AG09319 (cell line): ENCODE measurements around the gene ZNF432.
"Not testable (repeated sequence)": the region's sequence is repeated elsewhere in the genome, so short reads cannot be mapped to it uniquely, and the experiment has no call there.

Experiments used
- DNase-seq: peaks from one replicate; pipeline ENCODE4 v3.0.0-alpha.2; 2010; ENCODE audit warnings: low read depth; ENCODE audit errors: extremely low read depth
- CTCF ChIP-seq: IDR thresholded peaks from 2 replicates; pipeline ENCODE4 v1.5.1; 2011; ENCODE audit warnings: low read depth, mild to moderate bottlenecking, inconsistent platforms, low read length, moderate library complexity

The ZNF432 gene

GRCh38 chr19:52048555-52049501, at the start of gene ZNF432:
TSS of gene ZNF432 (minus strand) at chr19:52048838. CDS start at chr19:52046868, 1,970 bp downstream.
- DNase-seq: peak; percentile 77
- TF ChIP-seq CTCF: no peak

GRCh38 chr19:52096416-52096815, 47.8 kb upstream of the ZNF432 start:
- not testable (repeated sequence) for DNase-seq

DNA sequence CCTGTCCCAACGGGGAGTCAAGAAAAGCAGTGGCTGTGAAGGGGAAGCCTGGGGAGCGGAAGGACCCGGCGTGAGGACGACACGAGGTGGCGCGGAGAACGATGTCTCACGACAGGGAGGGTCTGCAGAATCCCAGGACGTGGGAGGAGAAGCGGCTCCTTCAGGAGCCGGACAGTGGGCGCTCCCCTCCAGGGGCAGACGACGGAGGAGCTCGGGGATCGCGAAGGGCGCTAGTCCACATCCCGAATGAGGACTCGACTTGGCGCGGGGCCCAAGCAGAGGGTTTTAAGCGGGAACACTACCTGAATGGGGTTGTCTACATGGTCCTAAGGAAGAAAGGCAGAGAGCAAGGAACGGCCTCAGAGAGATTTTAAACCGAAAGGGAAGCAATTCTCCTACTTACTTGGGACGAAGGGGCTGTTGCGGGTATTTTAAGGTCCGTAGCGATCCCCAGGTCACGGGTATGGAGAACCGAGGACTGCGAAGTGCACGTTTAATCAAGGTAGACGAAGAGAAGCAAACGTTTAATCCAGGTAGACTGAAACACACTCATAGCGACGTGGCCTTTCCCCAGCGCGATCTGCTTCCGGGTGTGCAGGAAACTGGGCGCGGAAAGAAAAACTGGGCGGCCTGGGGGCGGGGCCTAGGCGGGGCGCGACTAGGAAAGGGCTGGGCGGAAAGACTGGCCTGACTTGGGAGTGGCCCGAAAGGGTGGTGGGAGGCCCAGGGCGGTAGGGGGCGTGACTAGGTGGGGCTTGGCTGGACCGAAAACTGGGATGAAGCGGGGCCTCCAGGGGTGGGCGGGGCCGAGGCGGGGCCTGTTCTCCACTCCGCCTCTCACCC, 46.8 kb upstream of the ZNF432 start, which contains the start of gene ZNF841:
TSS of gene ZNF841 (minus strand) at position 594 of the 843 bp plus-strand sequence. CDS start 10,964 bp downstream, outside the sequence.
- TF ChIP-seq CTCF: no peak

DNA sequence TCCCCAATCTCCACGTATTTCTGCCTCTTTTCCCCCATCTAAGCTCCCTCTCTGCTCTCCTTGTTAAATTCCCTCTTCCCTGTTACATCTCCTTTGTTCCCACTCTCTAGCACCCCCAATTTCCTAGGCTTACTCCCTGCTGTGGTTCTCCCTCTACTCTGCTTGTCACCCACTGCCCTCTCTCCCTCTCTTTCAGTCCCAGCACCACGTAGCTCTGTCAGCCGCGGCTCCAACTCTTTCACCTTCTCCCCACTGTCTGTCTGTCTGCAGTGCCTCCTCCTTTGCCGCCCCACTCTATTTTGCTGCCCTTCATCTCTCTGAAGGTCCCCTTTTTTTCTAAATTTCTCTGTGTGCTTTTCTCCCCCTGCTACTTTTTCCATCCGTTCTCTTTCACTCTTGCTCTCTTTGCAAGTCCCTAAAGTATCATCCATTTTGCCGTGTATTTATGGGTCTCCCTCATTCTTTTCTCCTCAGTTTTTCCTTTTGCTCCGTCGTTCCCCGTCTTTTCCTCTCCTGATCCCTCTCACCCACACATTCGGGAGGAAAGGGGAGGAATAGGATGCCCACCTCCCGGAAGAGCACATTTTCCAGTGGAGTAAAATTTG, 46.0 kb upstream of the ZNF432 start:
- TF ChIP-seq CTCF: no peak

More for the DNA sequence above, 46.8 kb upstream of the ZNF432 start, which contains the start of gene ZNF841:
- DNase-seq: peak; percentile 86

GRCh38 chr19:52086481-52086880, 37.8 kb upstream of the ZNF432 start:
- no peak for DNase-seq
- TF ChIP-seq CTCF: no peak

More for the DNA sequence above, 46.0 kb upstream of the ZNF432 start:
- no peak for DNase-seq

DNA sequence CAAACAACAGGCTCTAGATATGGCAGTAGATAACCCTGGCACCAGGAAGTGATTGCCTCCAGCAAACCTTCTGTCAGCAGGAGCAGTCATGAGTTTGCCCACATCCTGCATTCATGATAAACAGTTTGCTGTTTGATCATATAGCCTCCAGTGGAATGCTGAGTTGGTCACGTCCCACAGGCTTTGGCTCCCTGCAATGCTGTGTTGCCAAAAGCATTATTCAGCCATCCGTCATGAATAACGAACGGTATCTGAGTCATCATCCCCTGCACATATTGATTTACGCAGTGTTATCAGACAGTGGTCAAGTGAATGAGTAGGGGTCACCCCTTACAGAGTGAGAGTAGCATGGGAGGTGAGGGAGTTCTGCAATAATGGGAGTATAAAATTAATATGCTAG, 21.9 kb upstream of the ZNF432 start:
- no peak for TF ChIP-seq CTCF
- no peak for DNase-seq

DNA sequence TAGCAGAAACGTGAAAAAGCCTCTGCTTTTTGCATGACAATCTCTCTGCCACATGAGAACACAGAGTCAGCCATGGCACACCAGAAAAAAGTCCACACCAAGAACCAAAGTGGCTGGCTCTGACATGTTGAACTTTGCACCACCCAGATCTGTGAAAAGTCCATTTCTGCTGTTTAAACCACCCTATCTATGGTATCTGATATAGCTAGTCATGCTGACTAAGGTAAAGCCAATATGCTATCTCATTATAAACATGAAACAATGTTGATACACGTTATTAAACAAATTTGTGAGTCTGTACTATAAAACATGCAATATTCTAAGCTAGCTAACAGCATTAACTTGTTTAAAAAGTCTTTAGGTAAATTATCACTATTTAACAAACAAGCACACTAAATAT, 21.0 kb upstream of the ZNF432 start:
- TF ChIP-seq CTCF: no peak
- no peak for DNase-seq
